IPS DF 6.9 (cell line): ENCODE results near the gene CCM2.
"Not testable (repeated sequence)": the region's sequence is repeated elsewhere in the genome, so short reads cannot be mapped to it uniquely, and the experiment has no call there.

Source experiments
- DNase-seq: peaks from one replicate; pipeline ENCODE4 v3.0.0-alpha.2; 2013; ENCODE audit warnings: low read depth, low spot score
- H3K27ac ChIP-seq: one replicate; pipeline ENCODE4 v1.5.1; 2013; ENCODE audit warnings: low read length, control low read depth
- H3K27me3 ChIP-seq: 2 replicates; pipeline ENCODE4 v1.6.1; 2013; ENCODE audit warnings: mild to moderate bottlenecking, low read length; ENCODE audit not compliant: control insufficient read depth, insufficient read depth
- H3K36me3 ChIP-seq: 2 replicates; pipeline ENCODE4 v1.6.1; 2013; ENCODE audit warnings: low read length; ENCODE audit not compliant: control insufficient read depth, insufficient read depth
- H3K4me1 ChIP-seq: 2 replicates; pipeline ENCODE4 v1.6.1; 2013; ENCODE audit warnings: low read length; ENCODE audit not compliant: control insufficient read depth, insufficient read depth
- H3K4me3 ChIP-seq: 2 replicates; pipeline ENCODE4 v1.5.1; 2013; ENCODE audit warnings: mild to moderate bottlenecking, low read length
- H3K9me3 ChIP-seq: 2 replicates; pipeline ENCODE4 v1.6.1; 2013; ENCODE audit warnings: low read length, inconsistent platforms; ENCODE audit not compliant: control insufficient read depth, insufficient read depth
- WGBS: extraction: QIAGEN DNeasy Blood & Tissue Kit; methylation state at CpG from one replicate; pipeline ENCODE4 v1.1.7; 2013; ENCODE audit warnings: mixed read lengths, missing lambda C conversion rate; ENCODE audit not compliant: insufficient read length, insufficient coverage; 5-methylcytosine and 5-hydroxymethylcytosine counted together

Gene CCM2

DNA sequence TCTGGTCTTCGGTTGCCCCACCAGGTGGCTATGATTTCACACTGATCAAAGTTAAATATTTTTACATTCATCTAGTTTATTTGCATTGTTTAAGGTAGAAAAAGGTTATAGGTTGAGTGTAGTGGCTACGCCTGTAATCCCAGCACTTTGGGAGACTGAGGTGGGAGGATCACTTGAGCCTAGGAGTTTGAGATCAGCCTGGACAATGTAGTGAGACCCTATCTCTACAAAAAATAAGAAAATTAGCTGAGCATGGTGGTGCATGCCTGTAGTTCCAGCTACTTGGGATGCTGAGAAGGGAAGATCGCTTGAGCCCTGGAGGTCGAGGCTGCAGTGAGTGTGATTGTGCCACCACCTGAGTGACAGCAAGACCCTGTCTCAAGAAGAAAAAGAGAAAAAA is 3.8 kb downstream of the CCM2 start:
- Histone ChIP-seq H3K27me3 (no peaks in the 10 kb centered on the region), H3K36me3 (no peaks in the 10 kb centered on the region), H3K4me1 (no peaks in the 10 kb centered on the region), H3K27ac (no peak overlapping the region), H3K4me3 (no peak overlapping the region), H3K9me3 (no peaks in the 10 kb centered on the region)
- no CpG with 5 or more reads among the region's 4 CpGs for WGBS
- DNase-seq, result no peak

GRCh38 chr7:45007106-45007505 is 7.1 kb downstream of the CCM2 start:
- H3K4me1 ChIP-seq, result no peaks in the 10 kb centered on the region
- DNase-seq, result no peak
- no peaks in the 10 kb centered on the region for H3K27me3 ChIP-seq
- H3K27ac ChIP-seq, result no peak overlapping the region
- no peak overlapping the region for H3K4me3 ChIP-seq
- no peaks in the 10 kb centered on the region for H3K36me3 ChIP-seq
- no peaks in the 10 kb centered on the region for H3K9me3 ChIP-seq
- WGBS, result no CpG with 5 or more reads among the region's 7 CpGs

GRCh38 chr7:45007571-45008328 is 7.7 kb downstream of the CCM2 start:
- Histone ChIP-seq H3K36me3 (no peaks in the 10 kb centered on the region), H3K27ac (no peak overlapping the region), H3K4me1 (no peaks in the 10 kb centered on the region), H3K4me3 (no peak overlapping the region), H3K27me3 (no peaks in the 10 kb centered on the region), H3K9me3 (no peaks in the 10 kb centered on the region)
- no peak for DNase-seq
- no CpG with 5 or more reads among the region's 7 CpGs for WGBS

DNA sequence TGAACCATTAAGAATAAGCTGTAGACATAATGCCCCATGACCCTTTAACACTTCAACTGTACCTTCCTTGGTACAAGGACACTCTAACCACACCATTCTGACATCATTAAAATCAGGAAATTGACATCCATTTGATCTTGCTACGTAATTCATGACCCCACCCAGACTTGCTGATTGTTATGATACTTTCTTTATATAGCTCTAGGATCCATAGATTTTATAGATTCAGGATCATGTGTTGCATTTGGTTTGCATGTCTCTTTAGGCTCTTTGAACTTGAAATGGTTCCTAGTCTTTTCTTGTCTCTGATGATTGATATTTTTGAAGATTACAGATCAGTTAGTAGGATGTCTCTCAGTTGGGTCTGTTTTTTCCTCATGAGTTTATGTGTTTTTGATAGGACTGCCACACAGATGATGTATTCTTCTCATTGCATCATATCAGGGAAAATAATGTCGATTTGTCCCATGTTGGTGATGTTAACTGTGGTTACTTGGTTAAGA is 13.5 kb downstream of the CCM2 start:
- WGBS, result no CpG with 5 or more reads among the region's 2 CpGs
- Histone ChIP-seq H3K4me1 (no peaks in the 10 kb centered on the region; the same call in 1 of the 2 replicates), H3K4me3 (no peak overlapping the region), H3K27me3 (no peaks in the 10 kb centered on the region), H3K36me3 (no peaks in the 10 kb centered on the region), H3K9me3 (no peaks in the 10 kb centered on the region), H3K27ac (no peak overlapping the region)
- DNase-seq, result no peak

GRCh38 chr7:45015313-45015712 is 15.3 kb downstream of the CCM2 start:
- no peak for DNase-seq
- no peaks in the 10 kb centered on the region for H3K27me3 ChIP-seq
- H3K4me1 ChIP-seq, result no peaks in the 10 kb centered on the region; the same call in 1 of the 2 replicates
- WGBS, result no CpG with 5 or more reads among the region's 1 CpG
- no peaks in the 10 kb centered on the region for H3K9me3 ChIP-seq
- H3K4me3 ChIP-seq, result no peak overlapping the region
- no peak overlapping the region for H3K27ac ChIP-seq
- H3K36me3 ChIP-seq, result no peaks in the 10 kb centered on the region

DNA sequence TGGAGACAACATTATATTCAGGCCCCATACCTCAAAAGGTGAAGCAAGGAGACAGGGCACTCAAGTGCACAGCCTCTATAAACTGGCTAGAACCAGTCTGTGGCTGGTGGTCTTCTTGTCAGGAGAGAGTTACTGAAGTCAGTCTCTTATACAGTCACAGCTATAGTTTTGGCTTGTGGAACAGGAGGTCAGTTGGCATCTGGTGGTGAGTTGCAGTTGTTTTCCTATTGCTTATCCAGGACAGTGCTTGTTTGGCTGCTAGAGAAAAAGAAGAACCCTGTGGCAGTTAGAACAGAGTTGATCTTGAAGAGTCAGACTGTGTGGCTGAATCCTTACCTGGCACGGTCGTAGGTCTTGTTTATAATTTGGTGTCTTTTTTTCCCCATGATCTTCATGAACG is 17.3 kb downstream of the CCM2 start:
- H3K36me3 ChIP-seq, result no peaks in the 10 kb centered on the region
- no peak overlapping the region for H3K27ac ChIP-seq
- no peaks in the 10 kb centered on the region; the same call in 1 of the 2 replicates for H3K4me1 ChIP-seq
- no peaks in the 10 kb centered on the region for H3K27me3 ChIP-seq
- no CpG with 5 or more reads among the region's 3 CpGs for WGBS
- H3K9me3 ChIP-seq, result no peaks in the 10 kb centered on the region
- no peak for DNase-seq
- H3K4me3 ChIP-seq, result no peak overlapping the region

DNA sequence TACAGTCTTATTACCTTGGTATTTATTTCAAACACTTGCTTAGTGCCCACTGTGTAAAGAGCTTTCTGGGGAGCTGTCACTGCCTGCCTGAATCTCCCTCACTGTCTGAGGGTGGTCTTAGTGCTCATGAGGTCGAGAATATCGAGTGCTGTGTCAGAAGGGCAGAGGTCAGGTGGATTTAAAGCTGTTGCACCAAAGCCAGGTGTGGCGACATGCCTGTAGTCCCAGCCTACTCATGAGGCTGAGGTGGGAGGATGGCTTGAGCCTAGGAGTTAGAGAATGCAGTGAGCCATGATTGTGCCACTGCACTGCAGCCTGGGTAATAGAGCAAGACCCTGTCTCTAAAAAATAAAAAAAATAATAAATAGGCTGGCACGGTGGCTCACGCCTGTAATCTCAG is 20.9 kb downstream of the CCM2 start:
- no peaks in the 10 kb centered on the region for H3K27me3 ChIP-seq
- no peak overlapping the region for H3K4me3 ChIP-seq
- no peak overlapping the region for H3K27ac ChIP-seq
- H3K36me3 ChIP-seq, result no peaks in the 10 kb centered on the region
- H3K4me1 ChIP-seq, result no peaks in the 10 kb centered on the region; the same call in 1 of the 2 replicates
- H3K9me3 ChIP-seq, result no peaks in the 10 kb centered on the region
- DNase-seq, result no peak
- no CpG with 5 or more reads among the region's 5 CpGs for whole genome bisulfite sequencing

- no peaks in the 10 kb centered on the region for H3K36me3 ChIP-seq
- H3K9me3 ChIP-seq, result no peaks in the 10 kb centered on the region
- no peaks in the 10 kb centered on the region; the same call in 1 of the 2 replicates for H3K4me1 ChIP-seq
- no peak overlapping the region for H3K27ac ChIP-seq
- DNase-seq, result no peak
- H3K4me3 ChIP-seq, result no peak overlapping the region
- WGBS, result no CpG with 5 or more reads among the region's 3 CpGs
- no peaks in the 10 kb centered on the region for H3K27me3 ChIP-seq
Measured at GRCh38 chr7:45021604-45022296, 21.7 kb downstream of the CCM2 start.

DNA sequence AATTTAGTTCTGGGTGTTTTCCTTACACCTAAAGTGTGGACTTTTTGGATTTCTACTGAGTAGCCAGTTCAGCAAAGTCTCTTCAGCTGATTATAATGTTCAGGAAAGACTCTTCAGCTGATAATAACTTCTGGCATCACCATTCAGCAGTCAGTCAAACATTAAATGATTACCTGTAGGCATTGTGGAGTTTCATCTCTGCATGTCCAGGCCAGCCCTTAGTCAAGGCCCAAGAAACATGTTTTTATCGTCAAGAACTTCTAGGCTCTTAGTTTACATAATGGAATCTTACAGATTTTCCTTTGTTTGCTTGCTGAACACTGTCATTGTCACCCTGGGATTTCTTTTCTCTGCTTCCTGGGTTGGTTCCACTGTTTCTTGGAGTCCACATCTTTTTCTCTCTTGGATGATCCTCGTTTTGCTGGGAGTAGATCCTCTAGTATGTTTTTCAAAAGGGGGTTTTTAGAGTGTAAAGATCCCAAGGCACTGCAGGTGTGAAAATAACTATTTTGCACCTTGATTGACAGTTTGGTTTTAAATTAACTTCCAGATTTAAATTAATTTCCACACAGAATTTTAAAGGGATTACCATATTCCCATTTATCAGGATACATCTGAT is 24.2 kb downstream of the CCM2 start:
- DNase-seq, result no peak
- Histone ChIP-seq H3K27me3 (no peaks in the 10 kb centered on the region), H3K36me3 (no peaks in the 10 kb centered on the region), H3K4me1 (no peaks in the 10 kb centered on the region; the same call in 1 of the 2 replicates), H3K4me3 (no peak overlapping the region), H3K27ac (no peak overlapping the region), H3K9me3 (no peaks in the 10 kb centered on the region)
- WGBS, result no CpG with 5 or more reads among the region's 2 CpGs

DNA sequence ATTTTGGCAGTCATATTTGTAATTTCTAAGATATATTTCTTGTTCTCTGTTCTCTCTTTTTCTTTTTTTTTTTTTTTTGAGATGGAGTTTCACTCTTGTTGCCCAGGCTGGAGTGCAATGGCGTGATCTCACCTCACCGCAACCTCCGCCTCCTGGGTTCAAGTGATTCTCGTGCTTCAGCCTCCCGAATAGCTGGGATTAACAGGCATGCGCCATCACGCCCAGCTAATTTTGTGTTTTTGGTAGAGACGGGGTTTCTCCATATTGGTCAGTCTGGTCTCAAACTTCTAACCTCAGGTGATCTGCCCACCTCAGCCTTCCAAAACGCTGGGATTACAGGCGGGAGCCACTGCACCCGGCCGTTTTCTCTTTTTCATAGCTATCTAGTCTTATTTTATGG is 25.5 kb downstream of the CCM2 start:
- not testable (repeated sequence) for H3K4me3 ChIP-seq, H3K4me1 ChIP-seq, H3K36me3 ChIP-seq, H3K27ac ChIP-seq, H3K9me3 ChIP-seq, DNase-seq, H3K27me3 ChIP-seq
- no CpG with 5 or more reads among the region's 12 CpGs for WGBS
